ENCODE data around the gene MRPL42. TPM values are rescaled to one million over a fixed set of nuclear protein-coding genes. Genes with fewer than 3 reads are reported as not detected.

The MRPL42 gene
- 90.7 and 124 TPM in 2 replicates for total RNA-seq (2012; rRNA removed)
- 48.0 and 64.2 TPM in 2 replicates for polyA plus RNA-seq (2012; rRNA removed)
- polyA plus RNA-seq (2012; cell fraction: cytosol; rRNA removed) = 6.7 and 15.9 TPM in 2 replicates
- polyA plus RNA-seq (2012; cell fraction: nucleus; rRNA removed; ENCODE audit: low replicate concordance) = 1.5 and 27.9 TPM in 2 replicates
- Bru-seq, nascent RNA = percentile 77 among the genes with signal in this experiment
- BruChase-seq, experiment 1, labeled RNA remaining after a 6-hour chase = percentile 90 among the genes with signal in this experiment
- percentile 82 among the genes with signal in this experiment for BruChase-seq, experiment 2, labeled RNA remaining after a 2-hour chase
- long read RNA-seq, full-length matches to known transcripts = 50 of 57 reads
- long read RNA-seq, partial matches to known transcripts = 2 of 57 reads
- long read RNA-seq, other reads (novel, unspliced or antisense) = 5 of 57 reads

GRCh38 chr12:93467351-93468007, at the start of gene MRPL42:
TSS of gene MRPL42 (plus strand) at chr12:93467514. CDS start at chr12:93469286, 1,772 bp downstream.
- Histone ChIP-seq H2BK15ac (ENCODE audit: low read depth, low read length) (peak within 1 kb of the TSS; percentile 79; the same call in 2 of the 3 replicates), H4K5ac (ENCODE audit: low read depth, low read length) (peak within 1 kb of the TSS; percentile 98), H3K79me1 (ENCODE audit: low read depth in 1 of 2, low read length in 2 of 2) (peaks cover 10 to 41% of the 10 kb centered on the region in 2 experiments; a peak in 3 of 4 replicates), H4K20me1 (ENCODE audit: insufficient read depth, low read length) (no peaks in the 10 kb centered on the region), H4K8ac (ENCODE audit: low read depth in 2 of 2, low read length in 2 of 2) (peak within 1 kb of the TSS; percentile 90 to 100), H2AK5ac (ENCODE audit: low read depth, low read length) (peak within 1 kb of the TSS; percentile 92), H2BK20ac (ENCODE audit: low read depth, low read length) (peak within 1 kb of the TSS; percentile 23; the same call in 1 of the 2 replicates), H3K4me1 (ENCODE audit: control insufficient read depth, insufficient read depth, low read length) (no peaks in the 10 kb centered on the region), H2BK120ac (ENCODE audit: low read depth, low read length) (peak within 1 kb of the TSS; percentile 90), H2AFZ (replicated peaks; ENCODE audit: low read length, poor library complexity) (peak within 1 kb of the TSS; percentile 100), H3K27ac (ENCODE audit: insufficient read depth, low read length) (peak within 1 kb of the TSS; percentile 97), H3K9me3 (ENCODE audit: control insufficient read depth, insufficient read depth, low read length) (no peaks in the 10 kb centered on the region), H3K23ac (ENCODE audit: low read depth, low read length) (peak within 1 kb of the TSS; percentile 99), H3K9me1 (ENCODE audit: insufficient read depth, low read length) (no peaks in the 10 kb centered on the region), H3K36me3 (ENCODE audit: control insufficient read depth, insufficient read depth, low read length) (peaks cover 2% of the 10 kb centered on the region; the same call in 1 of the 2 replicates), H3K9ac (ENCODE audit: low read depth, low read length) (peak within 1 kb of the TSS; percentile 98), H2AK9ac (replicated peaks; ENCODE audit: low read depth, low read length, poor library complexity) (peak within 1 kb of the TSS; percentile 93), H3K56ac (ENCODE audit: extremely low read depth, insufficient read depth, low read length) (peak within 1 kb of the TSS; percentile 98), H4K91ac (ENCODE audit: insufficient read depth, low read depth, low read length) (peak within 1 kb of the TSS; percentile 98), H3K4me2 (ENCODE audit: low read depth, low read length) (peak within 1 kb of the TSS; percentile 97), H3K14ac (replicated peaks; ENCODE audit: low read depth, low read length) (peak within 1 kb of the TSS; percentile 99), H3K27me3 (ENCODE audit: control insufficient read depth, insufficient read depth, low read length) (no peaks in the 10 kb centered on the region), H3K4me3 (ENCODE audit: insufficient read depth, low read depth, low read length) (peak within 1 kb of the TSS; percentile 92), H3K4ac (ENCODE audit: low read depth, low read length) (peak within 1 kb of the TSS; percentile 98), H2BK5ac (ENCODE audit: low read depth, low read length, poor library complexity, severe bottlenecking) (peak within 1 kb of the TSS; percentile 97), H3K18ac (ENCODE audit: low read depth, low read length) (peak within 1 kb of the TSS; percentile 94)
- dilution Hi-C loops (cut with HindIII; ENCODE audit: low sequenced_read_pairs, unreplicated experiment) = no loop called here
- intact Hi-C loops (cut with micrococcal nuclease) = no loop called here
- ChIA-PET CTCF (interaction anchor here (0.6 to 1.1 kb wide), 4 partner anchors 12 to 329 kb away, joined by 3 to 6 read pairs (median 4); no protein-coding TSS in a partner anchor), POLR2A (ENCODE audit: unreplicated experiment) (no interaction called here)
- DNase-seq (peak; percentile 81), ATAC-seq (ENCODE audit: low read depth) (peak; percentile 98)
- no CpG with 5 or more reads among the region's 36 CpGs for WGBS, 2 experiments (ENCODE audit: extremely low coverage in 2 of 2, insufficient read length in 1 of 2)
- in situ Hi-C loops (cut with MboI; ENCODE audit: low sequenced_read_pairs) = no loop called here
- BruUV-seq (replicated peaks) = TSS peak; percentile 41
- TF ChIP-seq RAD21 (IDR thresholded peaks at IDR 0.05; ENCODE audit: low read length) (peak; percentile 39), MAZ (IDR thresholded peaks at IDR 0.05; ENCODE audit: borderline replicate concordance, low read depth, low read length) (no peak), RCOR1 (IDR thresholded peaks at IDR 0.05; ENCODE audit: insufficient replicate concordance, low read length) (peak; percentile 42), ELK1 (IDR thresholded peaks at IDR 0.05; ENCODE audit: borderline replicate concordance, low read depth, low read length) (no peak), SMC3 (IDR thresholded peaks at IDR 0.05; ENCODE audit: low read depth, low read length) (0 out of 2 replicates have a peak, but pooled peaks have one; percentile 24), POLR2A (IDR thresholded peaks at IDR 0.05; ENCODE audit: low read depth, low read length) (peak; percentile 87), MAFK (IDR thresholded peaks at IDR 0.05; ENCODE audit: low read depth, low read length) (no peak), NFE2L2 (IDR thresholded peaks at IDR 0.05; ENCODE audit: low read depth, low read length) (no peak), MXI1 (IDR thresholded peaks at IDR 0.05; ENCODE audit: borderline replicate concordance, low read depth, low read length) (peak; percentile 83), CTCF (conservative IDR thresholded peaks at IDR 0.05; ENCODE audit: low read depth, low read length) (peak; percentile 77), FOS (IDR thresholded peaks at IDR 0.05; ENCODE audit: low read depth, low read length) (no peak)
